Measurements from ENCODE around the gene TMEM52B. TPM values are rescaled to one million over a fixed set of nuclear protein-coding genes. Genes with fewer than 3 reads are reported as not detected.

The TMEM52B gene
- total RNA-seq (2014; rRNA removed; shearing (Covaris generic)): 0.37 and 1.2 TPM in 2 replicates

- no peak for DNase-seq (ENCODE audit: low read depth)
Measured at GRCh38 chr12:10178821-10179220, at the start of gene TMEM52B. Gene TMEM52B, plus strand, starts transcription at chr12:10179032. Its CDS starts 543 bp downstream, at chr12:10179575.

- DNase-seq (ENCODE audit: low read depth): peak; percentile 72
Measured at GRCh38 chr12:10130042-10130441, 48.8 kb upstream of the TMEM52B start, which contains the start of gene CLEC7A. Gene CLEC7A, minus strand, starts transcription at chr12:10130199. Its CDS starts 117 bp downstream, at chr12:10130082.

GRCh38 chr12:10131111-10131690 lies 47.6 kb upstream of the TMEM52B start:
- DNase-seq (ENCODE audit: low read depth): no peak

- no peak for DNase-seq (ENCODE audit: low read depth)
Measured at GRCh38 chr12:10132850-10133370, 45.9 kb upstream of the TMEM52B start.

GRCh38 chr12:10135126-10135525 lies 43.7 kb upstream of the TMEM52B start:
- peak; percentile 66 for DNase-seq (ENCODE audit: low read depth)

- DNase-seq (ENCODE audit: low read depth): peak; percentile 69
Measured at GRCh38 chr12:10136637-10137205, 42.1 kb upstream of the TMEM52B start.

- DNase-seq (ENCODE audit: low read depth): peak; percentile 70
Measured at GRCh38 chr12:10140001-10140400, 38.8 kb upstream of the TMEM52B start.

GRCh38 chr12:10142976-10143589 lies 35.7 kb upstream of the TMEM52B start:
- peak; percentile 40 for DNase-seq (ENCODE audit: low read depth)

GRCh38 chr12:10147714-10148403 lies 31.0 kb upstream of the TMEM52B start:
- DNase-seq (ENCODE audit: low read depth): no peak

- DNase-seq (ENCODE audit: low read depth): no peak
Measured at GRCh38 chr12:10151621-10152020, 27.2 kb upstream of the TMEM52B start.

- peak; percentile 71 for DNase-seq (ENCODE audit: low read depth)
Measured at GRCh38 chr12:10153271-10154144, 25.3 kb upstream of the TMEM52B start.

- no peak for DNase-seq (ENCODE audit: low read depth)
Measured at GRCh38 chr12:10154145-10154496, 24.7 kb upstream of the TMEM52B start.

- DNase-seq (ENCODE audit: low read depth): no peak
Measured at GRCh38 chr12:10155966-10156365, 22.9 kb upstream of the TMEM52B start.

GRCh38 chr12:10158406-10158805 lies 20.4 kb upstream of the TMEM52B start:
- DNase-seq (ENCODE audit: low read depth): no peak

GRCh38 chr12:10159280-10159679 lies 19.6 kb upstream of the TMEM52B start:
- DNase-seq (ENCODE audit: low read depth): no peak

GRCh38 chr12:10160617-10161385 lies 18.0 kb upstream of the TMEM52B start:
- peak; percentile 67 for DNase-seq (ENCODE audit: low read depth)

- DNase-seq (ENCODE audit: low read depth): no peak
Measured at GRCh38 chr12:10163084-10163483, 15.7 kb upstream of the TMEM52B start.

- DNase-seq (ENCODE audit: low read depth): no peak
Measured at GRCh38 chr12:10165421-10165820, 13.4 kb upstream of the TMEM52B start.

GRCh38 chr12:10167599-10167998 lies 11.2 kb upstream of the TMEM52B start:
- no peak for DNase-seq (ENCODE audit: low read depth)

- DNase-seq (ENCODE audit: low read depth): peak; percentile 31
Measured at GRCh38 chr12:10169104-10169503, 9.7 kb upstream of the TMEM52B start.

GRCh38 chr12:10170216-10170615 lies 8.6 kb upstream of the TMEM52B start:
- peak; percentile 85 for DNase-seq (ENCODE audit: low read depth)

Data from M059J (cell line).